H7 (cell line): ENCODE data around the gene PRPH2. TPM values are rescaled to one million over a fixed set of nuclear protein-coding genes. Genes with fewer than 3 reads are reported as not detected.
"Not testable (repeated sequence)": the region's sequence is repeated elsewhere in the genome, so short reads cannot be mapped to it uniquely, and the experiment has no call there.

Experiments
- DNase-seq: peaks from one replicate; pipeline ENCODE4 v3.0.0; 2012
- H3K27me3 ChIP-seq: 2 replicates; pipeline ENCODE4 v1.6.0; 2011; ENCODE audit warnings: mild to moderate bottlenecking, low read length; ENCODE audit not compliant: control insufficient read depth, insufficient read depth
- H3K36me3 ChIP-seq: replicated peaks from 2 replicates; pipeline ENCODE4 v1.5.1; 2011; ENCODE audit warnings: low read length; ENCODE audit not compliant: control insufficient read depth, insufficient read depth
- H3K4me3 ChIP-seq: 2 replicates; pipeline ENCODE4 v1.5.1; 2011; ENCODE audit warnings: low read depth, mild to moderate bottlenecking, control low read depth, low read length, moderate library complexity; ENCODE audit not compliant: insufficient read depth
- total RNA-seq: library from RNA; depleted of rRNA; stranded (reverse); fragments of >200 nt; shearing (Covaris generic); gene quantifications from 2 replicates; pipeline ENCODE4 v1.2.3, GENCODE V29; 2014

PRPH2 gene
- total RNA-seq, 1 experiment from 2014 or later: 1.2 TPM

DNA sequence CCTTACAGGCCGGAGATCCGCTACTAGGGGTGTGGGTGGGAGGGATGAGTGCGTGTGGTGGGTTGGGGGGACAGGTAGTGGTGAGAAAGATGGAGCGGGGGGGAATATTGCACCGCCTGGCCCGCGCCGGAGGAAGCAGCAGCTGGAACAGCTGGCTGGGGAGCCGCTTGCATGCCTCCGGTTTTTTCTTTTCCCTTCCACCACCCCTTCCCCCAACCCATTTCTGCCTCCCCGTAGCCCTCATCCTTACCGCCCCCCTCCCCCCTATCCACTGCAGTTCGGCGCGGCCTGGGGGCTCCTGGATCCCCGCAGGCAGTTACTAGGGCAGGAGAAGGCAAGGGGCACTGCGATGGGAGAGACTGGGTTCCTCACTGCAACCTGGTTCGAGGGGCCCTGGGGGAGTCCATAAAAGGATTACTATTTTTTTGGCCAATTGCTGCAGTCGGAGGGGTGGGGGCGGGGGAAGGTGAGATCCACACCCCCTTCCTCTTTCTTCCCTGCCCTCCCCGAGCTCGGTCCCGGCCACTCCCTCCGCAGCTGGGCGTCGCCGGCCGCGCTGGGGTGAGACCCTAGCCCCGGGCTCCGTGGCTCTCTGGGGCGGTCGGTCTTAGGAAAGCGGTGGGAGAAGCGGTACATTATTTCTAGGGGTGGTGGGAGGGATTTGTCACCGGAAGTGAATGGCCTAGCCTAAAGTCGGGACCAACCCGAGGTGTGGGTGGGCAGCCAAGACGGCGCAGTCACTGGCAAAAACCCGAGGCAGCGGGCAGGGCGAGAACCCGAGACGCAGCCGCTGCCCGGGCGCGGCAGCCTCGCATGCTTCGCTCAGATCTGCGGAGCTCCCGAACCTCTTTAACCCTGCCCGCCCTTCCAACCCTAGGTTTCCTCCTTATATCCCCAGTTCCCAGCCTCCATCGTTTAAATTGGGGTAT lies 24.3 kb upstream of the PRPH2 start:
- H3K36me3 ChIP-seq: no peaks in the 10 kb centered on the region
- DNase-seq: peak; percentile 97
- peak overlapping the region; percentile 78 for H3K4me3 ChIP-seq
- no peaks in the 10 kb centered on the region for H3K27me3 ChIP-seq

DNA sequence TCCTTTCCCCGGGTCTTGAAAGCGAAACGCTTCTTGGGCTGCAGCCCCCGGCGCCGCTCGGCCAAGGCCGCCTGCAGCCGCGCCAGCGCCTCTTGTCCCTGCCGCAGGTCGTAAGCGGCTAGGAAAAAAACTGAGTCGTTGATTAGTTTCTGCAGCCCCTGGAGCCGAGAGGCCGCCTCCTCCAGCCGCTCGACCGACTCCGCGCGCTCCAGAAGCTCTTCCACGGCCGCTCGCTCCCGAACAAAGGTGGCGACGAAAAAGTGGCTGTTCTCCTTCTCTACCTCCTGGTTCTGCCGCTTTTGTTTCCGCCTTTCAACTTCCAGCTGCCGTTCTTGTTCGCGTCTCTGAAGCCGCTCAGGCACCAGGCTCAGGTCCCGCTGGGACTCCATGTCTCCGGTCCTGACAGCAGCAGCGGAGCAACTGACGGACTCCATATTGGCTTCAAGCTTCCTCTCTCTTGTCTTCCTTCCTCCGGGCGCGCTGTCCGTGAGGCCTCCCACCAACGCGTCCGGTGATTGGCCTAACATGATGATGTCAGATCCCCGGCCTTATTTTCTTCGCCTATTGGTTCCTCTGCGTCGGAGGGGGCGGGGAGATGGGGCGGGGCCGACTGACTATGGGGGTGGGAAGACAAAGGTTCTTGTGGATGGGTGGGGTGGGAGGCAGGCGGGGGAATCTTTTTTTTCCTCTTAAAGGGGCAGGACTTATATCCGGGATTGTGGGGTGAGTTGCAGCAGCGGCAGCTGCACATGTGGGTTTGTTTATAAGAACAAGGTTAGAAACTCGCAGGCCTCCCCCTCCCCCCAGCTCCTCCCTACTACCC lies 23.5 kb upstream of the PRPH2 start, which contains the start of gene TBCC:
TBCC (minus strand) TSS at position 464 of the 823 bp plus-strand sequence; CDS start at position 434, 30 bp downstream.
- peak within 1 kb of the TSS; percentile 94 for H3K4me3 ChIP-seq
- no peaks in the 10 kb centered on the region for H3K36me3 ChIP-seq
- H3K27me3 ChIP-seq: no peaks in the 10 kb centered on the region
- peak; percentile 98 for DNase-seq

- H3K36me3 ChIP-seq: no peaks in the 10 kb centered on the region
- no peaks in the 10 kb centered on the region for H3K27me3 ChIP-seq
- DNase-seq: peak; percentile 53
- peak overlapping the region; percentile 94 for H3K4me3 ChIP-seq
These were observed 22.8 kb upstream of the PRPH2 start for GRCh38 chr6:42745083-42745639.

DNA sequence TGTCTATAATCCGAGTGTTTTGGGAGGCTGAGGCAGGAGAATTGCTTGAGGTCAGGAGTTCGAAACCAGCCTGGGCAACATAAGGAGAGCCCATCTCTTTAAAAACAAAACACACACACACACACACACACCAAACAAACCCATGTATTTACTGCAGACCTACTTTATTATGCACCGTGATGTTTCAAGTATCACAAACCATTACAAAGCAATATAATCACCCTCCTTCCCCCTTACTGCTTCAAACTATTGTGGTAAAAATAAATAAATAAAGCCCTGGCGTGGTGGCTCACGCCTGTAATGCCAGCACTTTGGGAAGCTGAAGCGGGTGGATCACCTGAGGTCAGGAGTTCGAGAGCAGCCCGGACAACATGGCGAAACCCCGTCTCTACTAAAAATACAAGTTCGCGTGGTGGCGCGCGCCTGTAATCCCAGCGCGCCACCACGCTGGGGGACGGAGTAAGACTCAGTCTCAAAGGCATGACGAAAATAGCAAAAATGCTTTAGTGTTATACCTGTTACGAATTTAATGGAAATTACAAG lies 22.0 kb upstream of the PRPH2 start:
- peak overlapping the region; percentile 94 for H3K4me3 ChIP-seq
- no peaks in the 10 kb centered on the region for H3K27me3 ChIP-seq
- DNase-seq: no peak
- H3K36me3 ChIP-seq: no peaks in the 10 kb centered on the region

GRCh38 chr6:42742116-42742894 lies 19.9 kb upstream of the PRPH2 start:
- DNase-seq: no peak
- H3K36me3 ChIP-seq: no peaks in the 10 kb centered on the region
- H3K27me3 ChIP-seq: no peaks in the 10 kb centered on the region
- H3K4me3 ChIP-seq: no peak overlapping the region

GRCh38 chr6:42740725-42741124 lies 18.3 kb upstream of the PRPH2 start:
- Histone ChIP-seq H3K27me3 (no peaks in the 10 kb centered on the region), H3K36me3 (no peaks in the 10 kb centered on the region), H3K4me3 (no peak overlapping the region)
- no peak for DNase-seq

- Histone ChIP-seq H3K4me3 (no peak overlapping the region), H3K36me3 (no peaks in the 10 kb centered on the region), H3K27me3 (no peaks in the 10 kb centered on the region)
- no peak for DNase-seq
These were observed 13.6 kb upstream of the PRPH2 start for GRCh38 chr6:42735976-42736375.

- not testable (repeated sequence) for H3K36me3 ChIP-seq, H3K4me3 ChIP-seq, H3K27me3 ChIP-seq, DNase-seq
These were observed 11.6 kb upstream of the PRPH2 start for GRCh38 chr6:42733867-42734481.

DNA sequence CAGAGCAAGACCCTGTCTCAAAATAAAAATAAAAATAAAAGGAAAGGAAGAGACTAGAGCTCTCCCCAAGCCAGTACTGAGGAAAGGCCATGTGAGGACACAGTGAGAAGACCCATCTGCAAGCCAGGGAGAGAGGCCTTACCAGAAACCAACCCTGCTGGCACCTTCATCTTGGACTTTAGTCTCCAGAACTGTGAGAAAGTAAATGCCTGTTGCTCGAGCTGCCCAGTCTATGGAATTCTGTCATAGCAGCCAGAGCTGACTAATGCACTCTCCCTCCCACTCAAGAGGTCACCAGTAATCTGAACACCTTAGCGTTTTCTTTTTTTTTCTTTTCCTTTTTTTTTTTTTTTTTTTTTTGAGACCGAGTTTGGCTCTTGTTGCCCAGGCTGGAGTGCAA lies 7.3 kb upstream of the PRPH2 start:
- Histone ChIP-seq H3K4me3 (no peak overlapping the region), H3K36me3 (no peaks in the 10 kb centered on the region), H3K27me3 (no peaks in the 10 kb centered on the region)
- no peak for DNase-seq

DNA sequence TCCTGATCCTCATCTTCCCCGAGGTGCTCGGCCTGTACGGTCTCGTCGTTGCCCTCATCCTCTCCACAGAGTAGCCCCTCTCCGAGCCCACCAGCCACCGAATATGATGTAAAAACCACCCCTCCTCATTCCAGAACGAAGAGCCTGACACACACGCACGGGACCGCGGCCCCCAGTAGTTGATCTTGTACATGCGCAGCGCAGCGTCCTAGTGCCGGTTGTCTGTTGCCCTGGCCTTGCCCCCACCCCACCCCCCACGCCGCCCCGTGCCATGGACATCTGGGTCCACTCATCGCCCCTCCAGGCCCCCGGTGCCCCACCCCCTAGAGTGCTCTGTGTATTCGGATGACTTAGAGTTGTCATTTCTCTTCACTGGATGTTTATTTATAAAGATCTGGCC lies 5.2 kb upstream of the PRPH2 start:
- no peaks in the 10 kb centered on the region for H3K36me3 ChIP-seq
- no peak for DNase-seq
- no peaks in the 10 kb centered on the region for H3K27me3 ChIP-seq
- no peak overlapping the region for H3K4me3 ChIP-seq

DNA sequence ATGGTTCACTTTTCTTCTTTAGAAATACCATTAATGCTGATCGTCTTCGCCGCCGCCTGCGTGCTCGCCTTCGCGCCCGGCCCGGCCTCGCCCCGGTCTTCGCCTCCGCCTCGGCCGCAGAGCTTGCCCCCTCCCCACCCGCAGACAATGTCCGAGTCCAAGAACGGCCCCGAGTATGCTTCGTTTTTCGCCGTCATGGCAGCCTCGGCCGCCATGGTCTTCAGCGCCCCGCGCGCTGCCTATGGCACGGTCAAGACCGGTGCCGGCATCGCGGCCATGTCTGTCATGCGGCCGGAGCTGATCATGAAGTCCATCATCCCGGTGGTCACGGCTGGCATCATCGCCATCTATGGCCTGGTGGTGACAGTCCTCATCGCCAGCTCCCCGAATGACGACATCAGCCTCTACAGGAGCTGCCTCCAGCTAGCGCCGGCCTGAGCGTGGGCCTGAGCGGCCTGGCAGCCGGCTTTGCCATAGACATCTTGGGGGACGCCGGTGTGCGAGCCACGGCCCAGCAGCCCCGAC lies 4.8 kb upstream of the PRPH2 start:
- no peak overlapping the region for H3K4me3 ChIP-seq

GRCh38 chr6:42726485-42727086 lies 4.2 kb upstream of the PRPH2 start:
- peak; percentile 90 for DNase-seq
- Histone ChIP-seq H3K27me3 (no peaks in the 10 kb centered on the region), H3K4me3 (no peak overlapping the region), H3K36me3 (no peaks in the 10 kb centered on the region)

More for the DNA sequence above, 4.8 kb upstream of the PRPH2 start:
- Histone ChIP-seq H3K27me3 (no peaks in the 10 kb centered on the region), H3K36me3 (no peaks in the 10 kb centered on the region)
- DNase-seq: peak; percentile 57

- Histone ChIP-seq H3K27me3 (no peaks in the 10 kb centered on the region), H3K4me3 (no peak overlapping the region), H3K36me3 (no peaks in the 10 kb centered on the region)
- DNase-seq: no peak
These were observed 3.6 kb upstream of the PRPH2 start for GRCh38 chr6:42726026-42726425.
